ENCODE measurements around the gene BANK1. TPM values are rescaled to one million over a fixed set of nuclear protein-coding genes. Genes with fewer than 3 reads are reported as not detected.

The BANK1 gene
- total RNA-seq, 3 donors from 2014 or later (not counting 1 experiment from before 2014, with no cell fraction given) = 2.1 to 3.0 (median 2.4) TPM

GRCh38 chr4:101921370-101921769 is 130.8 kb downstream of the BANK1 start:
- TF ChIP-seq, protein P1, sequence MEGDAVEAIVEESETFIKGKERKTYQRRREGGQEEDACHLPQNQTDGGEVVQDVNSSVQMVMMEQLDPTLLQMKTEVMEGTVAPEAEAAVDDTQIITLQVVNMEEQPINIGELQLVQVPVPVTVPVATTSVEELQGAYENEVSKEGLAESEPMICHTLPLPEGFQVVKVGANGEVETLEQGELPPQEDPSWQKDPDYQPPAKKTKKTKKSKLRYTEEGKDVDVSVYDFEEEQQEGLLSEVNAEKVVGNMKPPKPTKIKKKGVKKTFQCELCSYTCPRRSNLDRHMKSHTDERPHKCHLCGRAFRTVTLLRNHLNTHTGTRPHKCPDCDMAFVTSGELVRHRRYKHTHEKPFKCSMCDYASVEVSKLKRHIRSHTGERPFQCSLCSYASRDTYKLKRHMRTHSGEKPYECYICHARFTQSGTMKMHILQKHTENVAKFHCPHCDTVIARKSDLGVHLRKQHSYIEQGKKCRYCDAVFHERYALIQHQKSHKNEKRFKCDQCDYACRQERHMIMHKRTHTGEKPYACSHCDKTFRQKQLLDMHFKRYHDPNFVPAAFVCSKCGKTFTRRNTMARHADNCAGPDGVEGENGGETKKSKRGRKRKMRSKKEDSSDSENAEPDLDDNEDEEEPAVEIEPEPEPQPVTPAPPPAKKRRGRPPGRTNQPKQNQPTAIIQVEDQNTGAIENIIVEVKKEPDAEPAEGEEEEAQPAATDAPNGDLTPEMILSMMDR (IDR thresholded peaks at IDR 0.05) = no peak
- Histone ChIP-seq H3K27me3 (ENCODE audit: control insufficient read depth, insufficient read depth, low read length) (no peaks in the 10 kb centered on the region), H3K4me3 (ENCODE audit: low read length) (no peak overlapping the region), H3K4me1 (ENCODE audit: control insufficient read depth, insufficient read depth, low read length) (no peaks in the 10 kb centered on the region), H3K36me3 (ENCODE audit: control insufficient read depth, insufficient read depth, low read length) (no peaks in the 10 kb centered on the region), H3K27ac (ENCODE audit: low read length) (no peak overlapping the region), H3K9me3 (ENCODE audit: control insufficient read depth, insufficient read depth, low read length) (no peaks in the 10 kb centered on the region)
- WGBS (ENCODE audit: insufficient coverage) = 83% methylated on average over 1 of the region's 3 CpGs
- Mint-ChIP-seq H3K4me3 (no peak overlapping the region), H3K4me1 (no peaks in the 10 kb centered on the region), H3K27ac (no peak overlapping the region), H3K27me3 (ENCODE audit: low read depth in 2 of 2) (no peaks in the 10 kb centered on the region), H3K36me3 (no peaks in the 10 kb centered on the region), H3K9me3 (no peaks in the 10 kb centered on the region)
- DNase-seq (no peak), ATAC-seq (no peak)
- intact Hi-C loops (cut with micrococcal nuclease) = no loop called here

- Histone ChIP-seq H3K27me3 (ENCODE audit: control insufficient read depth, insufficient read depth, low read length) (no peaks in the 10 kb centered on the region), H3K27ac (ENCODE audit: low read length) (no peak overlapping the region), H3K4me3 (ENCODE audit: low read length) (no peak overlapping the region), H3K9me3 (ENCODE audit: control insufficient read depth, insufficient read depth, low read length) (no peaks in the 10 kb centered on the region), H3K36me3 (ENCODE audit: control insufficient read depth, insufficient read depth, low read length) (no peaks in the 10 kb centered on the region), H3K4me1 (ENCODE audit: control insufficient read depth, insufficient read depth, low read length) (no peaks in the 10 kb centered on the region)
- Mint-ChIP-seq H3K36me3 (no peaks in the 10 kb centered on the region), H3K27ac (no peak overlapping the region), H3K9me3 (peaks cover 4 to 6% of the 10 kb centered on the region in 2 donors), H3K27me3 (ENCODE audit: low read depth in 2 of 2) (no peaks in the 10 kb centered on the region), H3K4me1 (no peaks in the 10 kb centered on the region), H3K4me3 (no peak overlapping the region)
- WGBS (ENCODE audit: insufficient coverage) = 100% methylated on average over 1 of the region's 1 CpG
- intact Hi-C loops (cut with micrococcal nuclease) = no loop called here
- ATAC-seq (no peak), DNase-seq (no peak)
- TF ChIP-seq, protein P1 (IDR thresholded peaks at IDR 0.05) = no peak
These were observed 141.1 kb downstream of the BANK1 start for GRCh38 chr4:101931619-101932018.

DNA sequence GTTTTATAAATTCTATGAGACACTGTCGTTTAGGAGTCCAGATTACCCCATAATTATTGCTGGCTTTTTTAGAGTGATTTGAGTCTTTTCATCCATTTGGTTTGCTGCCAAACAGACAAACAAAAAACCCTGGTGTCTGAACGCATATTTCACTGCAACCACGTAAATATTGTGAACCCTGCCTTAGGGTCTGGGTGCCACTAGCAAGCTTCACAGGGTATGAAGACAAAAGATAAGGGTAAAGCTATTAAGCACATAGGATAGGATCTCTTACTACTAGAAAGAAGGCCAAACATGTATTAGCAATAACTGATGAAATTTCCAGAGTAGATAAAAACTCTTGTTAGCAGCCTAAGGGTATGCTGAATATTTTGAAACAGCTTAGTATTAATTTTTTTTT is 143.3 kb downstream of the BANK1 start:
- H3K9me3 Mint-ChIP-seq = peaks cover 0 to 2% of the 10 kb centered on the region in 2 donors
- no peak overlapping the region for H3K4me3 ChIP-seq (ENCODE audit: low read length)
- TF ChIP-seq, protein P1 (IDR thresholded peaks at IDR 0.05) = no peak
- no peak for DNase-seq
- H3K27ac Mint-ChIP-seq = no peak overlapping the region
- H3K27ac ChIP-seq (ENCODE audit: low read length) = no peak overlapping the region
- no peak for ATAC-seq
- H3K9me3 ChIP-seq (ENCODE audit: control insufficient read depth, insufficient read depth, low read length) = no peaks in the 10 kb centered on the region
- no peaks in the 10 kb centered on the region for H3K36me3 ChIP-seq (ENCODE audit: control insufficient read depth, insufficient read depth, low read length)
- H3K4me3 Mint-ChIP-seq = no peak overlapping the region
- no peaks in the 10 kb centered on the region for H3K36me3 Mint-ChIP-seq
- intact Hi-C loops (cut with micrococcal nuclease) = no loop called here
- 94% methylated on average over 3 of the region's 3 CpGs for WGBS (ENCODE audit: insufficient coverage)
- H3K27me3 ChIP-seq (ENCODE audit: control insufficient read depth, insufficient read depth, low read length) = no peaks in the 10 kb centered on the region
- no peaks in the 10 kb centered on the region for H3K4me1 Mint-ChIP-seq
- no peaks in the 10 kb centered on the region for H3K27me3 Mint-ChIP-seq (ENCODE audit: low read depth in 2 of 2)
- no peaks in the 10 kb centered on the region for H3K4me1 ChIP-seq (ENCODE audit: control insufficient read depth, insufficient read depth, low read length)

- Mint-ChIP-seq H3K4me1 (no peaks in the 10 kb centered on the region), H3K4me3 (no peak overlapping the region), H3K27me3 (ENCODE audit: low read depth in 2 of 2) (no peaks in the 10 kb centered on the region), H3K9me3 (peaks cover 0 to 2% of the 10 kb centered on the region in 2 donors), H3K36me3 (no peaks in the 10 kb centered on the region), H3K27ac (no peak overlapping the region)
- Histone ChIP-seq H3K4me3 (ENCODE audit: low read length) (no peak overlapping the region), H3K27me3 (ENCODE audit: control insufficient read depth, insufficient read depth, low read length) (no peaks in the 10 kb centered on the region), H3K36me3 (ENCODE audit: control insufficient read depth, insufficient read depth, low read length) (no peaks in the 10 kb centered on the region), H3K9me3 (ENCODE audit: control insufficient read depth, insufficient read depth, low read length) (no peaks in the 10 kb centered on the region), H3K4me1 (ENCODE audit: control insufficient read depth, insufficient read depth, low read length) (no peaks in the 10 kb centered on the region), H3K27ac (ENCODE audit: low read length) (no peak overlapping the region)
- TF ChIP-seq, protein P1 (IDR thresholded peaks at IDR 0.05) = no peak
- ATAC-seq (no peak), DNase-seq (no peak)
- WGBS (ENCODE audit: insufficient coverage) = 47% methylated on average over 1 of the region's 2 CpGs
- intact Hi-C loops (cut with micrococcal nuclease) = no loop called here
These were observed 148.3 kb downstream of the BANK1 start for GRCh38 chr4:101938836-101939235.
